ENCODE data around the gene CFAP119.

- TF ChIP-seq POLR2AphosphoS5 (IDR thresholded peaks at IDR 0.05) (no peak), POLR2A (IDR thresholded peaks at IDR 0.05) (no peak), CTCF (IDR thresholded peaks at IDR 0.05) (no peak), EP300 (IDR thresholded peaks at IDR 0.05) (no peak)
Measured at GRCh38 chr16:30760577-30761426, 1.1 kb downstream of the CFAP119 start.

Data from sigmoid colon (tissue), 4 donors.